Stimulated activated CD8-positive, alpha-beta memory T cell treated with anti-CD3 and anti-CD28 coated beads, Interleukin-15, amount 100 ng/mL, for 48 hours (primary cell): ENCODE results near the gene ATP4B.

Experiments used
- DNase-seq, 2 donors: peaks; one replicate each; pipeline ENCODE4 v3.0.0-alpha.2; 2020; ENCODE audit warnings: low read depth in 2 of 2

The ATP4B gene

GRCh38 chr13:113607889-113608635 lies 49.9 kb downstream of the ATP4B start:
- DNase-seq, result no peak

GRCh38 chr13:113607056-113607888 lies 50.7 kb downstream of the ATP4B start:
- DNase-seq, result no peak

- DNase-seq, result no peak
These were observed 52.0 kb downstream of the ATP4B start for GRCh38 chr13:113605866-113606438.

- DNase-seq, result no peak
These were observed 52.5 kb downstream of the ATP4B start for GRCh38 chr13:113605461-113605860.

GRCh38 chr13:113604186-113604585 lies 53.8 kb downstream of the ATP4B start:
- DNase-seq, result no peak

- DNase-seq, result no peak
These were observed 54.8 kb downstream of the ATP4B start for GRCh38 chr13:113603116-113603710.

- no peak for DNase-seq
These were observed 55.6 kb downstream of the ATP4B start for GRCh38 chr13:113602291-113602988.

GRCh38 chr13:113601166-113602070 lies 56.6 kb downstream of the ATP4B start:
- no peak for DNase-seq

GRCh38 chr13:113599391-113599790 lies 58.6 kb downstream of the ATP4B start:
- DNase-seq, result no peak
